HS-5 (cell line): Measurements from ENCODE around the gene RNF213.
"Not testable (repeated sequence)": the region's sequence is repeated elsewhere in the genome, so short reads cannot be mapped to it uniquely, and the experiment has no call there.

Source experiments
- DNase-seq: peaks from one replicate; pipeline ENCODE4 v3.0.0-alpha.2; 2012; ENCODE audit warnings: low read depth

The RNF213 gene

GRCh38 chr17:80224683-80225082, 36.0 kb upstream of the RNF213 start:
- DNase-seq = no peak

- no peak for DNase-seq
These were observed 35.4 kb upstream of the RNF213 start for GRCh38 chr17:80225230-80225629.

DNA sequence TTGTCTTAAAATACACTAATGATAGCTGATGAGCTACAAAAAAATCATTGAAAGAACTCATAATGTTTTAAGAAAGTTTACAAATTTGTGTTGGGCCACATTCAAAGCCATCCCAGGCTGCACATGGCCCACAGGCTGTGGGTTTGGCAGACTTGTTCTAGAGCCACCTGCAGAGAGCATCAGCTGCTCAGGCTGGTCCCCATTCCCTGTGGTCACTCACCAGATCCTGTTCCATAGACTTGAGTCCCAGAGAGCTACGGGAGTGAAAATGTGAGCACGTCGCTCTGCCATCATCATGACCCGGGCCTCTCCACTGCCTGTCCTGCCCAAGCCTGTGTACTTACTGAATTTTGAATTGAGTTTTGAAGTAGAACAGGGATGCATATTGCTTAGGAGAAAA, 33.5 kb upstream of the RNF213 start:
- no peak for DNase-seq

DNA sequence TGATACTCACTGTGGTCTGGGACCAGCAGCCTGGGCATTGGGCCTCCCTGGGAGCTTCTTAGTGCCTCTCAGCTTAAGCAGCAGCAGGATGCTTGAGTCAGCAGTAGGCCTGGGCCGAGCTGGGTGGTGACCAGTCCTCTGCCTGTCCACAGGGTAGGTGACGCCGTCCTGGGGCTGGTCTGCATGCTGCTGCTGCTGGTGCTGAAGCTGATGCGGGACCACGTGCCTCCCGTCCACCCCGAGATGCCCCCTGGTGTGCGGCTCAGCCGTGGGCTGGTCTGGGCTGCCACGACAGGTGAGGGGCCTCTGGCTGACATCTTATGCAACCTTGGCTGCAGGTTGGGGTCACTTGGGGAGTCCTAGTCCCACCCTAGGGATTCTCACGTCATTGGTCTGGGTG, 33.0 kb upstream of the RNF213 start:
- DNase-seq = no peak

DNA sequence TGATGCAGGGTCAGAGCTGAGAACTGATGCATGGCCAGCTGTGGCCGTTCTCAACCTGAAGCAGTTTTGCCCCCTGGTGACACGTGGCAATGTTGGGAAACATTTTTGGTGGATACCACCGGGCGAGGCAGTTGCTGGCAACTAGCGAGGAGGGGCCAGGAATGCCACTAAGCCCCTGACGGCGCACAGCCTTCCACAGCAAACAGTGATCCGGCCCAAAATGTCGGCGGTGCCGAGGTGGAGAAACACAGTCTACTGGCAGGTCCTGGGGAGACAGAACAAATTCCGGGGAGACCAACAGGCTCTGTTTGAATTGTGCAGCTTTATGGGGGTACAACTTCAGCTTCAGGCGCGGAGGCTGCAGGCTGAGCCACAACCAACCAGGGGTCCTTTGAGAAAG, 32.2 kb upstream of the RNF213 start:
- no peak for DNase-seq

DNA sequence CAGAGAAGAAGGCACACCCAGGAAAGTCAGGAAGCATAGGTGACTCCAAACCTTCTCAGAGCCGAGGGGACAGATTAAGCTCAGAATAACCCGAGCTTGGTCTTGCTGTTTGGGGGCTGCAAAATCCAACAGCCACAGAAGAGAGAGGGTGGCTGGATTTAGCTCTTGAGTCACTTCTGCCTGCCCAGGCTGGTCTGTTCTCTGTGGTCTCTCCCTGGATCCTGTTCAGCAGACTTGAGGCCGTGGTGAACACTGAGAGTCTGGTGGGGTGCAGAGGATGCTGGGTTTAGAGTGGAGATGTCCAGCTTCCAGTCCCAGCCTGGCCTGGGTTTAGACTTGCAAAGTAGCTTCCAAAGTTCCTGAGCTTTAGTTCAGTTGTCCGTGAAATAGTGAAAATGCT, 31.6 kb upstream of the RNF213 start:
- DNase-seq = no peak

GRCh38 chr17:80232438-80232837, 28.2 kb upstream of the RNF213 start:
- DNase-seq = no peak

DNA sequence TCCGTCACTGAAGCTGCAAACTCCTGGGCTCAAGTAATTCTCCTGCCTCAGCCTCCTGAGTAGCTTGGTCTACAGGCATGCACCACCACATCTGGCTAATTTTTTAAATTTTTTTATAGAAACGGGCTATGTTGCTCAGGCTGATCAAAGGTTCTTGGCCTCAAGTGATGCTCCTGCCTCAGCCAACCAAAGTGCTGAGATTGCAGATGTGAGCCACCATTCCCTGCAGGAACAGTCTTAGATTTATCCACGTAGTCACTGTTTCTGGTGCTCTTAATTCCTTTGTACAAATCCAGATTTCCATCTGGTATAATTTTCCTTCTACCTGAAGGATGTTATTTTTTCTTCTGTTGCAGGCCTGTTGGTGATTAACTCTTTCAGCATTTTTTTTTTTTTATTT, 27.4 kb upstream of the RNF213 start:
- no peak for DNase-seq

- DNase-seq = no peak
These were observed 23.7 kb upstream of the RNF213 start for GRCh38 chr17:80236911-80237310.

- DNase-seq = no peak
These were observed 23.3 kb upstream of the RNF213 start for GRCh38 chr17:80237386-80237785.

- no peak for DNase-seq
These were observed 18.1 kb upstream of the RNF213 start for GRCh38 chr17:80242505-80242904.

GRCh38 chr17:80243526-80244433, 16.9 kb upstream of the RNF213 start:
- DNase-seq = no peak

DNA sequence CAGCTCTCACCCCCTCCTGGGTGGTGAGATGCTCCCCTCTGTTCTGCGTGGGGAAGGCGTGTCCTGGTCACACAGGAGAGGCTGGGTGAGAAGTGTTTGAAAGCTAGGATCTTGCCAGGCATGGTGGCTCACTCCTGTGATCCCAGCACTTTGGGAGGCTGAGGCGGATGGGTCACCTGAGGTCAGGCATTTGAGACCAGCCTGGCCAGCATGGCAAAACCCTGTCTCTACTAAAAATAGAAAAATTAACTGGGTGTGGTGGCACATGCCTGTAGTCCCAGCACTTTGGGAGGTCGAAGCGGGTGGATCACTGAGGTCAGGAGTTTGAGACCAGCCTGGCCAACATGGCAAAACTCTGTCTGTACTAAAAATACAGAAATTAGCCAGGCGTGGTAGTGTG, 16.2 kb upstream of the RNF213 start:
- not testable (repeated sequence) for DNase-seq

DNA sequence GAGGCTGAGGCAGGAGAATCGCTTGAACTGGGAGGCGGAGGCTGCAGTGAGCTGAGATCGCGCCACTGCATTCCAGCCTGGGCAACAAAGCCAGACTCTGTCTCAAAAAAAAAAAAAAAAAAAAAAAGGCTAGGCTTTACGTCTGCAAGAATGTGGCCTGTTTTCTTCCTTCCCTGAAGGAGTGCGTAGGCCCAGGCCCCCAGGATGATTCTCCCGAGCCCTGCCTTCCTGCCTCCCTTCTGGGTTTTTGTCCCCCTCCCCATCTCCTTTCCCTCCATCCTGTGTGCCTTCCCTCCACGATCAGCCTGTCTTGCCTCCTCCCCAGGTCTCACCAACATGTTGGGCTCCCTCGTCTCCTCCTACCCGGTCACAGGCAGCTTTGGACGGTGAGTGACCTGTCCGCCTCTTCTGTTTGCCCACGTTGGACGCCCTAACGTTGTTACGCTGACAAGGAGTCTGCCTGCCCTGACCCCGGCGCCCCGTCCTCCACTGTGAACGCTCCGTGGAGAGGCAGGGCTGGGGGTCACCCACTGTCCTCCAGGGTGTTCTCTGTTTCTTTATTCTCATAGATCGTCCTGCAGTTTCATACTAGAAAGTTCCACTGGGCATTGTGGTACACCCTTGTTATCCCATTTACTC, 15.7 kb upstream of the RNF213 start:
- DNase-seq = no peak

GRCh38 chr17:80245566-80246265, 14.9 kb upstream of the RNF213 start:
- no peak for DNase-seq

DNA sequence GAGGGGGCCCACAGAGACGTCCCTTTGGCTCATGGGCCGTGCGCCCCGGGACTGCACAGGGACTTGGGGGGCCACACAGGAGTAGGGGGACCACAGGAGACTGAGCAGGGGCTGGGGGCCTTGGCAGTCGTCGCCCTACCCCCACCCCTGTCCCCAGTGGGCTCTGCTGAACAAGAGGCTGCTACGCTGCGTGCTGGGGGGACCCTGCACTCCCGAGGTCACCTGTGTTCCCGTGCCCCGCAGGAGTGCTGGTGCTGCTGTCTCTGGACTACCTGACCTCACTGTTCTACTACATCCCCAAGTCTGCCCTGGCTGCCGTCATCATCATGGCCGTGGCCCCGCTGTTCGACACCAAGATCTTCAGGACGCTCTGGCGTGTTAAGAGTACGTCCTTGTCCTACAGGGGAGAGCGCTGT, 14.4 kb upstream of the RNF213 start:
- no peak for DNase-seq

DNA sequence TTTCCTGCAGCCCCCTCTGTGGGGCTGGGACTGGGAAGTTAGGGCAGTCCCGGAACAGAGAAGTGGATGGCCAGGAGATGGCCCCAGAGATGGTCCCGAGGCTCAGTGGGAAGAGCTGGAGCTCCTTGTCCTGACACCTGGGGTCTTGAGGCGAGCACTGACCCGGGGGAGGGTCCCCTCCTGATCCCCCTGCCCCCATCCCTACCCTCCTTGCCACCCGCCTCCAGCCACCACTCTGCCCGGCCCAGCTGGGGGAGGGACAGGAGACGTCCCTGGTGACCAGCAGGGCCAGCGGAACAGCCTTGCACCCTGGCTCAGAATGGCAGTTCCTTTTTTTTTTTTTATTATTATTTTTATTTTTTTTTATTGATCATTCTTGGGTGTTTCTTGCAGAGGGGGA, 13.9 kb upstream of the RNF213 start:
- DNase-seq = no peak

- DNase-seq = no peak
These were observed 13.1 kb upstream of the RNF213 start for GRCh38 chr17:80247561-80247960.

- no peak for DNase-seq
These were observed 12.4 kb upstream of the RNF213 start for GRCh38 chr17:80248001-80248893.

DNA sequence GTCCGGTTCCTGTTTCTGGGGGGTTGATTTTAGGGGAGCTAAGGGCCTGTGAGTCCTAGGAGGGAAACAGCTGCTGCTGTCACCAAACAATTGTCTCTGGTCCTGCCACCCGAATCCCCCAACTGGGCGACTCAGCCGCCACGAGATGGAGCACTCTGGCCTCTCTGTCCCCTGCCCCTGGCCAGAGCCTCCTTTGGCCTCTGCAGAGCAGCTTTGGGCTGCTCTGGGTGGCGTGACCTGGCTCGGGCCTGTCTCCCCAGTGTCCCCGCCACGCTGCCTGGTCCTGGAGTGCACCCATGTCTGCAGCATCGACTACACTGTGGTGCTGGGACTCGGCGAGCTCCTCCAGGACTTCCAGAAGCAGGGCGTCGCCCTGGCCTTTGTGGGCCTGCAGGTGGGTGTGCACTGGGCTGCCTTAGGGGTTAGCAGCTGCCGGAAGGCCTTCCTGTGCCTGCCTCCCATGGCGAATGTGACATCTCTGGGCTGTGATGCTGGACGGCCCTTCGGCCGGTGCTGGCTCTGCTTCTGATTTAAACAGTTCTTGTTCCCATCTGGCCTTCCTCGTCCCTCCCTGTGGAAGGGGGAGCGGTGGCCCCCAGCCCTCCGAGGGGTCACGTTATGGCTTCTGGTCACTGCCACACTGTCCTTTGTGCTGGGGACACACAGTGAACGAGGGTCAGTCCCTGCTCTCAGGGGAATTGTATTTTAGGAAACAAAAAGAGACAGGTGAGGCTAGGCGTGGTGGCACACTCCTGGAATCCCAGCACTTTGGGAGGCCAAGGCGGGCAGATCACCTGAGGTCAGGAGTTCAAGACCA, 11.6 kb upstream of the RNF213 start:
- DNase-seq = no peak

DNA sequence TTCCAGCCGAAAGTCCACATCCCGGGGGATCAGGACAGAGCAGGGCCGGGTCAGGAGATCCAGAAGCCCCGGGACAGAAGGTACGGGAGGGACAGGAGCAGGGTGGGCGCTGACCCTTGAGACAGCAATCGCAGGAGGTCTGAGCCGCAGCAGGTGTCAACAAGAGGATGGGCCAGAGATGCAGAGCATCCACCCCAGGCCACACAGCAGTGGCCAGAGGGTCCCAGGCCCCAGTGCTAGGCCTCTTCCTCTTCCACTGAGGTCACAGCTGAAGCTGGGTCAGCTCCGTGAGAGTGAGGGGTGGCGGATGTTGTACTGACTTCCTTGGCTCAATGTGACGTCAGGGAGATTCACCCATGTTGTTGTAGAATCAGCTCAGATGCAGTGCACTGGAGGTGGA, 8.7 kb upstream of the RNF213 start:
- no peak for DNase-seq
